ENCODE measurements around the gene SMURF2. TPM values are rescaled to one million over a fixed set of nuclear protein-coding genes. Genes with fewer than 3 reads are reported as not detected.
A peak's percentile ranks its signal among the peaks of the same experiment; 100 is the strongest.

The SMURF2 gene
- total RNA-seq, 1 experiment from 2014 or later: 23.0 TPM

- TF ChIP-seq CTCF (IDR thresholded peaks at IDR 0.05) (no peak), ZNF425 (CRISPR knock-in tag; conservative IDR thresholded peaks at IDR 0.05) (no peak), KAT7 (CRISPR knock-in tag; IDR thresholded peaks at IDR 0.05; ENCODE audit: borderline replicate concordance) (no peak)
Measured at GRCh38 chr17:64502809-64503208, 159.3 kb downstream of the SMURF2 start (continued).

- ChIA-PET POLR2A (interaction anchor here (0.5 kb wide), 1 partner anchor 116 kb away, joined by 3 read pairs; no protein-coding TSS in a partner anchor), CTCF (no interaction called here)
- Mint-ChIP-seq H3K27me3 (ENCODE audit: low read depth) (no peaks in the 10 kb centered on the region; the same call in 1 of the 2 replicates), H3K4me1 (peaks cover 58% of the 10 kb centered on the region), H3K9me3 (no peaks in the 10 kb centered on the region), H3K4me3 (no peak overlapping the region), H3K36me3 (peaks cover 67% of the 10 kb centered on the region), H3K27ac (peak overlapping the region; percentile 90)
- DNase-seq (ENCODE audit: low spot score) (no peak), ATAC-seq (no peak)
- no peak for TF ChIP-seq PRRX2 (CRISPR knock-in tag; IDR thresholded peaks at IDR 0.05)
- no peak for TF ChIP-seq HMGA2 (CRISPR knock-in tag; IDR thresholded peaks at IDR 0.05)
- no peak for TF ChIP-seq SOX15 (CRISPR knock-in tag; IDR thresholded peaks at IDR 0.05)
- TF ChIP-seq NFATC4 (CRISPR knock-in tag; IDR thresholded peaks at IDR 0.05): no peak
- TF ChIP-seq ZNF423 (CRISPR knock-in tag; IDR thresholded peaks at IDR 0.05): no peak
- no peak for TF ChIP-seq MYBL2 (CRISPR knock-in tag; IDR thresholded peaks at IDR 0.05)
- no peak for TF ChIP-seq FOXK1 (CRISPR knock-in tag; IDR thresholded peaks at IDR 0.05)
- TF ChIP-seq SMAD4 (CRISPR knock-in tag; IDR thresholded peaks at IDR 0.05): no peak
- no peak for TF ChIP-seq ZNF317 (CRISPR knock-in tag; IDR thresholded peaks at IDR 0.05; ENCODE audit: borderline replicate concordance, low read depth)
- no peak for TF ChIP-seq ZNF138 (CRISPR knock-in tag; conservative IDR thresholded peaks at IDR 0.05)
- TF ChIP-seq CTCF (IDR thresholded peaks at IDR 0.05): no peak
- TF ChIP-seq AFF4 (CRISPR knock-in tag; IDR thresholded peaks at IDR 0.05; ENCODE audit: borderline replicate concordance): no peak
Measured at GRCh38 chr17:64502021-64502420, 160.1 kb downstream of the SMURF2 start.

All from WTC11 (cell line).